Tibial nerve (tissue), 4 donors: ENCODE measurements around the gene COPG2. TPM values are rescaled to one million over a fixed set of nuclear protein-coding genes. Genes with fewer than 3 reads are reported as not detected.

Experiments
- DNase-seq, 2 donors: peaks; one replicate each; pipeline ENCODE4 v3.0.0-alpha.2; 2019; ENCODE audit warnings: low spot score in 2 of 2
- H3K27ac ChIP-seq, 4 donors: fragments of 200-600 bp; sonication (generic) in 3 of 4; one replicate each; pipeline ENCODE4 v1.5.1; 2017 to 2019; ENCODE audit warnings: mild to moderate bottlenecking in 1 of 4
- H3K27me3 ChIP-seq, 2 donors: fragments of 200-600 bp; sonication (generic) in 1 of 2; one replicate each; pipeline versions ENCODE4 v1.5.1 to v1.6.0; 2017 to 2019
- H3K36me3 ChIP-seq, 3 donors: fragments of 200-600 bp; sonication (generic); one replicate each; pipeline ENCODE4 v1.5.1; 2018 to 2019
- H3K4me1 ChIP-seq, 4 donors: fragments of 200-600 bp; sonication (generic) in 3 of 4; one replicate each; pipeline ENCODE4 v1.5.1; 2017 to 2019
- H3K4me3 ChIP-seq, 4 donors: fragments of 200-600 bp; sonication (generic) in 3 of 4; one replicate each; pipeline ENCODE4 v1.5.1; 2017 to 2019; ENCODE audit warnings: mild to moderate bottlenecking in 1 of 4, moderate library complexity in 1 of 4
- H3K9me3 ChIP-seq, 4 donors: fragments of 200-600 bp; sonication (generic) in 3 of 4; one replicate each; pipeline ENCODE4 v1.5.1; 2017 to 2019
- EP300 ChIP-seq, 2 donors: sonication (generic); formaldehyde crosslinking; IDR thresholded peaks; one replicate each; pipeline ENCODE4 v1.6.1; 2017; ENCODE audit warnings: antibody characterized with exemption in 2 of 2, mild to moderate bottlenecking in 1 of 2
- POLR2A ChIP-seq, 2 donors: fragments of 450-650 bp; IDR thresholded peaks; one replicate each; pipeline ENCODE4 v1.6.1; 2017; ENCODE audit warnings: antibody characterized with exemption in 2 of 2, mild to moderate bottlenecking in 2 of 2, moderate library complexity in 2 of 2
- WGBS, 2 donors: methylation state at CpG; one replicate each; pipeline ENCODE4 v1.1.5; 2018; 5-methylcytosine and 5-hydroxymethylcytosine counted together
- total RNA-seq, 4 donors: library from RNA; depleted of rRNA; stranded (reverse); fragments of >200 nt; gene quantifications; one replicate each; pipeline ENCODE4 v1.1.0, GENCODE V29; 2016
- TF ChIP-seq, protein P1 (sequence below), 5 experiments: fragments of 200-600 bp in 3 of 5; fragments of 450-650 bp in 2 of 5; sonication (generic) in 3 of 5; IDR thresholded peaks; one replicate each; pipeline ENCODE4 v1.5.1; 2016 to 2019; ENCODE audit warnings: antibody characterized with exemption in 5 of 5, mild to moderate bottlenecking in 3 of 5, moderate library complexity in 2 of 5

COPG2 gene
- total RNA-seq, 4 donors from 2014 or later = 12.7 to 22.7 (median 20.2) TPM

DNA sequence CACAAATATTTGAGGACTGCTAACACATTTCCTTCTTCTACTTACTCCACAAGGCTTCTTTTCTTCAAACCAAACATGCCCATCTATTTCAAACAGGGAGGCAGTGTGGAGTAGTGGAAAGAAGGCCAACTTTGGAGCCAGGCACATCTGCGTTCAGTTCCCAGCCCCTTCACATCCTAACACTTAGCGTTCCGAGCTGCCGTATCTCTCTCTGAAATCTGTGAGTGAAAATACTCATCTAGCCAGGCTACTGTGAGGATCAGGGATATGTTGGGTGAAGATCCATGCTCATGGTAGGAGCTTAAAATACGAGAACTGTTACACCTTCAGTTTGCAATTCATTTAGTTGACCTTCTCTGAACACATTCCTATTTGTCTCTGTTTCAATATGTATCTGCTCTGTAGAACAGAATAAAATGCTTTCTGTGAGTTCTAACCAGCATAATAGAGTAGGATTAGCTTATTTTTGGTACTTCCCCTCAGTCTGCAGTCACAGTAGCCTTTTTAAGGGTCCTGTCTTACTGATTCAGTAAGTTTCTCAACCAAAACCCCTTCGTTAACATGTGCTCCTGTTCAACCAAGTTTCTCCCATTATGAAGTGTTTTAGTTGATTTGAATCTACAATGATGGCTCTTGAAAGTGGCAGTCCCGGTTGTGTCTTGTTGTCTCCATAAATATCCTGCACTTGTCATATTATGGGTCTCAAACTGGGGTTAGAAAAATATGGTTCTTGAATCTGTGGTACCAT is 180.0 kb downstream of the COPG2 start:
- Histone ChIP-seq H3K4me1 (peaks cover 0 to 47% (median 5%) of the 10 kb centered on the region in 4 donors), H3K27me3 (no peaks in the 10 kb centered on the region), H3K27ac (peak overlapping the region in 2 of 4 donors; percentile 70), H3K9me3 (peaks cover 0 to 9% (median 0%) of the 10 kb centered on the region in 4 donors), H3K36me3 (no peaks in the 10 kb centered on the region), H3K4me3 (no peak overlapping the region)
- 34 to 42% methylated on average over 7 of the region's 7 CpGs for whole genome bisulfite sequencing, 2 donors
- TF ChIP-seq EP300 (IDR thresholded peaks at IDR 0.05) = no peak
- DNase-seq = no peak

DNA sequence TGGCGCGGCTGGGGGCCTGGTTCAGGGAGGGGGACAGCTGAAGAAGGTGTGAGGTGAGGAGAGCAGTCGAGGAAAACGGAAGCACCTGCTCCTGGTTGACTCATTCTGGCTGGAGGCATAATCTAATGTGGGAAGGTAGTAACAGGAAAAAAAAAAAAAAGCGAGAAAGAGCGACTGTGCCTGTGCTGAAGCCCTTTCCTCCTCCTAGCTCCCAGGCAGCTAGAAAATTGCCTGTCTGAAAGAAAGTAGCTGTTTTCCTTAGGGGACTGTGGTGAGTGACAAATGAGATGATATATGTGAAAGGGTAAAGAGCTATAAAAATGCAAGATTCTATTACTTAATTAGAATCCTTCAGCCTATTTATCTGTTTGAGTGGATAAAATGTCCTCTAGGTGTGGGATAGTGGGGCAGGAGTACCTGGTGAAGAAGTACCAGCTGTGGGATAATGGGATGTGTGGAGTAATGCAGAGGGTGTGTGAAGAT is 181.6 kb downstream of the COPG2 start:
- TF ChIP-seq, protein P1, sequence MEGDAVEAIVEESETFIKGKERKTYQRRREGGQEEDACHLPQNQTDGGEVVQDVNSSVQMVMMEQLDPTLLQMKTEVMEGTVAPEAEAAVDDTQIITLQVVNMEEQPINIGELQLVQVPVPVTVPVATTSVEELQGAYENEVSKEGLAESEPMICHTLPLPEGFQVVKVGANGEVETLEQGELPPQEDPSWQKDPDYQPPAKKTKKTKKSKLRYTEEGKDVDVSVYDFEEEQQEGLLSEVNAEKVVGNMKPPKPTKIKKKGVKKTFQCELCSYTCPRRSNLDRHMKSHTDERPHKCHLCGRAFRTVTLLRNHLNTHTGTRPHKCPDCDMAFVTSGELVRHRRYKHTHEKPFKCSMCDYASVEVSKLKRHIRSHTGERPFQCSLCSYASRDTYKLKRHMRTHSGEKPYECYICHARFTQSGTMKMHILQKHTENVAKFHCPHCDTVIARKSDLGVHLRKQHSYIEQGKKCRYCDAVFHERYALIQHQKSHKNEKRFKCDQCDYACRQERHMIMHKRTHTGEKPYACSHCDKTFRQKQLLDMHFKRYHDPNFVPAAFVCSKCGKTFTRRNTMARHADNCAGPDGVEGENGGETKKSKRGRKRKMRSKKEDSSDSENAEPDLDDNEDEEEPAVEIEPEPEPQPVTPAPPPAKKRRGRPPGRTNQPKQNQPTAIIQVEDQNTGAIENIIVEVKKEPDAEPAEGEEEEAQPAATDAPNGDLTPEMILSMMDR (IDR thresholded peaks at IDR 0.05) = no peak
- TF ChIP-seq EP300 (IDR thresholded peaks at IDR 0.05) (no peak), POLR2A (IDR thresholded peaks at IDR 0.05) (no peak)

DNA sequence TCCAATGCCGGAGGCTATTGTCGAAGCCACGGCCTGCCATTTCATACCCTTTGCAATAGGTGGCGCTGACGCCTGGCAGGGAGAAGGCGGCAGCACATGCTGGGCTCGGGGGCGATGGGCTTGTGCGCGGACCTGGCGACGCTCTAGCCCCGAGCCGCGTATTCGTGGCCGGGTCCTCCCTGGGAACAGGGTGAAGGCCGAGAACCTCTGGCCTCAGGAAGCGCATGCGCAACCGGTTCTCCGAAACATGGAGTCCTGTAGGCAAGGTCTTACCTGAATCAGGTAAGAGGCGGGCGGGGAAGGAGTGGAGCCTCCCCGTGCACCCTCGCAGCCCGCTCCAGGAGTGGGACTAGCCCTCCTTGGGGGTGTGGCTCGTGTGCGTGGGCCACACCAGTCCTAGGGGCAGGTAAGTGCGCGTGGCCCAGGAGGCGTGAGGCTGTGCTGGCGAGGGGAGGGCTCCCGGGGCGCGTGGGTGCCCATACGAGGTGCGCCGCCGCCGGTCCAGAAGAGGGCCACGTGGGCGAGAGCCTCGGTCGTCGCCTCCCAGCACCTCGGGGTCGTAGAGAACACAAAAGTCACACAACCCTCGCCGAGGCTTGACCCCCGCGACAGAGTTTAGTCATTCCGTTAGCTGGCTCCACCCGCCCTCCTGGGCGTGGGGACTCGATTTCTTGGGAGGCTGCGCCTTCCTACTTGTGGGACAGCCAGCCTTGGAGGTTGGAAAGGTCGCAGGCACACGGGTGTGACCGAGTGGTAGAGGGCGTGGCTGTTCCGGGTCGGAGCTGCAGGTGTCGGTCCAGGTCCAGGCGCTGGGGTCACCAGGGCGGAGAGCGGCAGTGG is 182.2 kb downstream of the COPG2 start:
- H3K27me3 ChIP-seq = no peaks in the 10 kb centered on the region
- WGBS, 2 donors = 16 to 30% methylated on average over 46 to 64 of the region's 67 CpGs
- H3K9me3 ChIP-seq = no peaks in the 10 kb centered on the region
- peaks cover 0 to 42% (median 5%) of the 10 kb centered on the region in 4 donors for H3K4me1 ChIP-seq
- H3K27ac ChIP-seq = peak overlapping the region in 3 of 4 donors; percentile 24 to 70 (median 51)
- no peak for DNase-seq
- peak overlapping the region; percentile 35 to 63 (median 54) for H3K4me3 ChIP-seq
- no peaks in the 10 kb centered on the region for H3K36me3 ChIP-seq
- TF ChIP-seq POLR2A (IDR thresholded peaks at IDR 0.05) (no peak), EP300 (IDR thresholded peaks at IDR 0.05) (peak in 1 of 2 donors; percentile 26)
- TF ChIP-seq, protein P1 (IDR thresholded peaks at IDR 0.05) = peak; percentile 65 to 78 (median 73)

More for the DNA sequence above, 181.6 kb downstream of the COPG2 start:
- Histone ChIP-seq H3K27me3 (no peaks in the 10 kb centered on the region), H3K9me3 (no peaks in the 10 kb centered on the region), H3K36me3 (no peaks in the 10 kb centered on the region), H3K27ac (peak overlapping the region in 3 of 4 donors; percentile 24 to 70 (median 51)), H3K4me1 (peaks cover 0 to 42% (median 5%) of the 10 kb centered on the region in 4 donors), H3K4me3 (peak overlapping the region; percentile 35 to 63 (median 54))
- WGBS, 2 donors = 30 to 50% methylated on average over 6 of the region's 6 CpGs
- DNase-seq = no peak

DNA sequence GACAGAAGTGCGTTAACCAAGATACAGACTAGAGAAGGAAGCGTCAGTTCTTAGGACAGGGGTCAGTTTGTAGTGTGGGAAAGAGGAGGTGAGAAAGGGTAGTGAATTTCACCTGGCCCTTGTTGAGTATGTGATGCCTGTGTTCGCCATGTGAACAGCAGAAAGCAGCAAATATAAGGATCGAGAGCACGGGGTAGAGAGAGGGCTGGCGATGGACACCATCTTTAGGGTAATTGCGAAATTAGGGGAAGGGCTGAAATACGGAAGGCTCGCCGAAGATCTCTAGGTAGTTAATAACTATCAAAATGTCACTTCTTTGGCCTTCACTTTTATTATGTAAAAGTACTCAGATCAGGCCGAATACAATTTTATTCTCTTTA is 182.8 kb downstream of the COPG2 start:
- no peaks in the 10 kb centered on the region for H3K9me3 ChIP-seq
- no peaks in the 10 kb centered on the region for H3K27me3 ChIP-seq
- 77 to 79% methylated on average over 11 of the region's 11 CpGs for WGBS, 2 donors
- no peak overlapping the region for H3K27ac ChIP-seq
- peaks cover 0 to 42% (median 5%) of the 10 kb centered on the region in 4 donors for H3K4me1 ChIP-seq
- H3K4me3 ChIP-seq = peak overlapping the region; percentile 35 to 63 (median 54)
- TF ChIP-seq, protein P1 (IDR thresholded peaks at IDR 0.05) = no peak
- no peak for TF ChIP-seq EP300 (IDR thresholded peaks at IDR 0.05)
- TF ChIP-seq POLR2A (IDR thresholded peaks at IDR 0.05) = no peak
- no peaks in the 10 kb centered on the region for H3K36me3 ChIP-seq
- DNase-seq = no peak

DNA sequence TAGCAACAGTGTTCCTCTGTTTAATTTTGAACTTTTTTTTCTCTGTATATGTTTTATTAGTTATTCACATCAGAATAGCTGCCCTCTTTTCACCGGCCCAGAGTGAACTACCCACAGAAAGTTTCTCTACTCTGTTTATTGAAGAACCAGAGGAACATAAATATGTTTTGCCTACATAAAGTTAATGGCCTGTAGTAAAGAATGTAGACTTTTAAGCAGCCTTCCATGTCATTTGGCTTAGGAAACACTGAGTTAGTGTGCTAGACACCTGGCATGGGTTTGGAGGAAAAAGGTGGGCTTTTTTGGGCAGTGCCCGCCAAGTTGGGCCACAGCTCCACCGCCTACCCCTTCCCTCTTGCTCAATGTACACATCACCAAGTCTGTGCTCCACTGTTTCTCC is 185.5 kb downstream of the COPG2 start:
- peaks cover 0 to 17% (median 3%) of the 10 kb centered on the region in 4 donors for H3K4me1 ChIP-seq
- no peak for TF ChIP-seq EP300 (IDR thresholded peaks at IDR 0.05)
- TF ChIP-seq, protein P1 (IDR thresholded peaks at IDR 0.05) = no peak
- TF ChIP-seq POLR2A (IDR thresholded peaks at IDR 0.05) = no peak
- no peaks in the 10 kb centered on the region for H3K36me3 ChIP-seq
- peaks cover 0 to 5% (median 0%) of the 10 kb centered on the region in 4 donors for H3K9me3 ChIP-seq
- WGBS, 2 donors = 83 to 89% methylated on average over 3 of the region's 3 CpGs
- H3K27me3 ChIP-seq = no peaks in the 10 kb centered on the region
- H3K27ac ChIP-seq = no peak overlapping the region
- H3K4me3 ChIP-seq = no peak overlapping the region
- DNase-seq = no peak
